ELR (cell line): ENCODE measurements around the gene CRYBB3.

ENCODE experiments used
- DNase-seq: peaks from one replicate; pipeline ENCODE4 v3.0.0-alpha.2; 2015; ENCODE audit warnings: low read depth

CRYBB3 gene

DNA sequence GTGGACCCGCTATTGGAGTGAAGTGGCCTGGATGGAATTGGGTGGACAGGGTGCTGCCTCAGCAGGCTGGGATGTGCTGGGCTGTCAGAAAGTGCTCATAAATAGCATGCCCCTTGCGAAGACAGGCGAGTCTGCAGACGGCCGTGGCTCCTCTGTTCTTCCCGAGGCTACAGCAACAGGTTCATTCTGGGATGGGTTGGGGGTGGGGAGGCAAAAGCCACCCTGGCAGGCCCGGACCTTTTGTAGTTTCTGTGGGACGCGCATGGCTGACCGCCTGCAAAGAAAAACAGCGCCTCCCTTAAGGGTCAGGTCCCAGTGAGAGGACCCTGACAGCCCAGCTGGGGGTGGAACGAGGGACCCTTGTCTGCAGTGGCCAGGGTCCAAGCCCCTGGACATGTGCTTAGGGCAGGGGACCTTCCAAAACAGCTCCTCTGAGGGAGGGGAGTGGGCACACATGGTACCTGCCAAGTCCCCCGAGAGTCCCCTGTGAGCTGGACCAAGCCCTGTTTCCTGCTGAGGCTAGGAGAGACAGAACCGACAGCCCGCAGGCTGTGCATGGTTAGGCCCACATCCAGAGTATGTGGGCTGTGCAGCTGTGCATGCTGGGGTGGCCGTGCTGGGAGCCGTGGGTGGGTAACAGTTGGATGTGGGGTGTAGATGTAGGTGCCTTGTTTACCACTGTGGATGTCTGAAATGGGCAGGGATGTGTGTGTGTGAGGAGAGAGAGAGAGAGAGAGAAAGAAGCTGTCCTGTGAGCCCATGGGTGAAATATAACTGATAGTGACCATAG is at the start of gene CRYBB3:
TSS of gene CRYBB3 (plus strand) at position 128 of the 790 bp plus-strand sequence. CDS start 1,539 bp downstream, outside the sequence.
- DNase-seq = no peak

DNA sequence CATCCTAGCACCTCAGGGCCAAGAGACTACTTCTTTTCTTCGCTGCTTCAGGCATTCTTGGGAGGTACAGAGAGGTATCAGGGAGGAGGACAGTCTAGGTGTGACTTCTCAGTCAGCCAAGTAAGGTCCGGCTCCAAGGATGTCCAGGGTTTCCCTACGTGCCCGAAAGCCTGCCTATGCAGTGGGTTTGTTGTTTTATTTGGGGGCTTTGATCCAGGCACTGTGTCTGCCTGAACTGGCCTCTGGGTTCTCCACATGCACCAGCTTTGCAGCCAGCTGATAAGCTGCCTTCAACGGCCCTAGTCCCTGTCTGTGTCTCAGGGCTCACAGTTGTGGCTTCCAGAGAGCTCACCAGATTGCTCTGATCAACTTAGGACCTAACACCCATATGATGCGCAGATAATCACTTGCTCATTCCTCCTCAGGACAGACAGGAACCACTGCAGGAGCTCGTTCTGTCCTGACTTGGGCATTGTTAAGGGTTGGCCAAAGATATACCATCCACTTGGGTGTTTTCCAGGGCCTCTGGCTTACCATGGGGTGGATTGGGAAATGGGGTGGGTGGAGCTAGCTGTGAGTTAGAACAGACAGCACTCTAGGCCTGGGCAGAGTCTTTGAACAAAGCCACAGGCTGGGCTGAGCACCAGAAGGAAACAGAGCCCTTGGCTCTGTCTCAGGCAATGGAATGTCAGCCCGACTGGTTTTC is 45.5 kb upstream of the CRYBB3 start:
- no peak for DNase-seq

DNA sequence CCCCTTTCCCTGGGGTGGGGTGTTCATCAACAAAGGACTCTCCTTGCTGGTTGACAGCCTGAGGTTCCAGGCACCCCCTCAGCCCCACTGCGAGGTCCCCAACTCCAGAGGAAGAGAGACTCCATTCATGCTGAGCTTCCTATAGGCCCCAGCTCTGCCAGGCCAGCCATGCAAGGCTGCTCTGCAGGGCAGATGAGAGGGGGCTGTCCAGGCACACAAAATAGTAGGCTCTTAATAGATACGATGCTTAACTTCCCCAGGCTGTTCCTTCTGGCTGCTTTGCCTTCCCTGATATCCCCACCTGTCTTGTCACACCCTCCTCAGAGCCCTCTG is 45.0 kb upstream of the CRYBB3 start:
- DNase-seq = no peak

DNA sequence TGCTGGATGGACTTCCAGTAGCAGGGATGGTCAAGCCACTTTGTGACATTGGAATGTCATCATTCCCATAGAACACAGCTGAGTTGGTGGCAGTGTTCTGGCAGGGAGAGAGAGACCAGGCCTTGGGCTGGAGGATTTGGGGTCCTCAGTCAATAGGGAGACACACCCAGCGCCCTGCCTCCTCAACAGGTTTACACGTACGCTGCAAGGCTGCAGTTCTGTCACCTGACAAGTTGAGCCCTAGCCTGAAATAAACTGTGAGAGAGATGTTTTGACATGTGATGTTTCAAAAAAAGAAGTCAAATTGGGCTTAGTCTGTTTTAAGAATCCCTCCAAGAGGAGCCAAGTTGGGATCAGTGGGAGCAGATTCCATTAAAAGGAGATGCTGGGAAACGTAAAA is 42.9 kb upstream of the CRYBB3 start:
- no peak for DNase-seq

DNA sequence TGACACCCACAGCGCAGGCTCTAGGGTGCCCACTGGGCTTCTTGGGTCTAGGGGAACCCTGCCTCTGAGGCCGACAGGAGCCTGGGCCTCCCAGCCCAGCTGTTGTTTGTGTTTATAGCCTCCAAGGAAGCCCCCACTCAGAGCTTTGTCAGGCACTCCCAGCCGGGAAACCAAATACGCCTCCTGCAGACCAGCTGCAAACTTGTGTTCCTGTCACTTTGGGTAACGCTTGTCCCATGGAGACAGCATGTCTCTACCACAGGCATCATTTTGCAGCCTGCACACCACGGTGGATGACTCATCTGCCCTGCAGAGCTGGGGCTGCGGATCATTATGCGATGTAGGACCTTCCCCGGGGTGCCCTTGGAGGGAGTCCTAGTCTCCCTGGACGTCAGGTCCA is 40.6 kb upstream of the CRYBB3 start:
- peak; percentile 40 for DNase-seq

DNA sequence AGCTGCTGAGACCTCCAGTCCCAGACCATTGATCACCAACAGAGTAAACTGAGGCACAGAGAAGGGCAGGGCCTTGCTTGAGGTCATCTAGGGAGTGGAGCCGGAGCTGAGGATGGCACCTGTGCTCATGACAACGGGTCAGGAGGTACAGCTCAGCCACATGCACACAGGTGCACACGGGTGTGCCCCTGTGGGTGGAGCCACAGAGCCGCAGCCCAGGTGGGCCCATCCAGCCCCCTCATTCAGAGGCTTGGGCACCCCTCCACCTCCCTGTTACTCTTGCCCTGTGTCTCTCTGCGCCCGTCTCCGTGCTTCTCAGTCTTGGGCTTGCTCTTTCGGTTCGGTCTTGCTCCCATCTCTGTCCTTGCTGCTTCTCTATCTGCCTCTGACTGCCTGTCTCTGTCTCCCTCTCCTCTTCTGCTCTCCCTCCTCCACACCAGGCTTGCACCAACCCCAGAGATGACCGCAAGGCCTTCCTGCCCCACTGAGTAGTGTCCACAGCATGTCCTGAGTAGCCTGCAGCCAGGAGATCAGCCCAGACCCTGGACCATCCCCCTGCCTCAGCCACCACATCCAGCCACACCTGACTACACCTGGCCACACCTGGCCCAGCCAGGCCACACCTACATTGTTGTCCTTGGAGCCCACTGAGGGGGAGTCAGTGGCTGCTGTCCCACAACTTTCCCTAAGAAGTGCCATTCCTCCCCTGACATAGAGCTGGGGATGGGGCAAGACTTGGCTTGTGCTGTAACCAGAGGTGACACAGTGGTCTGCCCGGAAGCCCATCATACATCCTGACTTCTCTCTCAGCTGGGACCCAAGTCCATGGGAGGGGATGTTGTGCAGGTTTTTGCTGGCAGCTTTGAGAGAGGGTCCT is 39.3 kb upstream of the CRYBB3 start:
- DNase-seq = no peak

DNA sequence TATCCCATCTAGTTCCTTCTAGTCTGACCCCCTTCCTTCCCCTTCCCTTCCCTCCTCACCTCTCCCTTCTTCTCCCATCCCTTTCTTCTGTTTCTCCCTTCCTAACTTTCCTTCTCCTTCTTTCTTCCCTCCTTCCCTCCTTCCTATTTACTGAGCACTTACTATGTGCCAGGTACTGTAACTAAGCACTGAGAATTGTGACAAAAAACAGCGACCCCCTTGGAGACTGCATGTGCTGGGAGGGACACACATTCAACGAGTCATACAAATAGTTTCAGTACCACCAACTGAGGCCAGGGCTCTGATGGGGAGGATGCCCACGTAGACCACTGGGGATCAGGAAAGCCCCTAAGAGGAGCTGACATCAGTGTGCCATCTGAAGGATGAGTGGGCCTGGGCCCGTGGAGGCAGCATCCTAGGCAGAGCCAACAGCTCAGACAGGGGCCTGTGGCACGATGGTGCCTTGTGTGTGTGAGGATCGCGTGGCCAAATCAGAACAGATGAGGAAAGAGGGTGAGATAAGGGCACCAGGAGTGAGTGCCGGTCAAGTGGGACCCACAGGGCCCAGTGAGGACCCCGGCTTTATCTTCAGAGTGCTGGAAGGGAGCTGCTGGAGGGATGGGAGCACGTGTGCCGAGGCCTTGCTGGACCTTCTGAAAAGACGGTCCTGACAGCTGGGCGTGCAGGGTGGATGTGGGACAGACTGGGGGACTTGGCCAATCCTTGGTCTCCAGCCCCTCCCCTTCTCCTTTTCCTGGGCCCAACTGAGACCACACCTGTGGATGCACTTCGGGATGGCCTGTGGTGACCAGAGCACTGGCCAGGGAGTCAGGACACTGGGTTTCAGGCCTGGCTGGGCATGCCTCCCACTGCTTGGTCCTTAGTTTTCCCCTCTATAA is 38.4 kb upstream of the CRYBB3 start:
- DNase-seq = no peak

DNA sequence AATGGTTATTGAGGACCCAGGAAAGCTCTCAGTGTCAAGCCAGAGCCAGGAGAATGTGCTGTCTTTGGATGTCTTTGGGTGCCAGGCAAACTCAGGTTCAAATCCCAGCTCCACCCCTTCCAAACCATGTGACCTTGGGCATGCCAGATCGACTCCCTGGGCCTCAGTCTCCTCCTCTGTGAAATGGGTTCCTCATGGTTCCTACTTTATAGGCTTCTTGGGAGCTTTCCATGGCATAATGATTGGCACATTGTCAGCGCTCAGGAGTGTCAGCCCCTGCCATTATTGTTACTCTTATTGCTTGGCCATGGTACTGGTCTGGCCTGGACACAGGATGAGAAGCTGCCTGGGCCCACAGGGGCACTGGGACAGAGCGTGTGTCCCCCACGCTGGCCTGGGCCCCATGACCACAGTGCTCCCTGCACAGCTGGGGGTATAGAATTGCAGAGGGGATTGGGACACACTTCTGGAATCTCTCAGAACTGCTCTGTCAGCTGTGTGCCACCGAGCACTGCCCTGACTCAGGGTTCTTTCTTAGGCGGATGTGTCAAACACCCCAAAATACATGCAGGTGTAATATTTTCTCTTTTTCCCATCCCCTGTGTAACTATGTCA is 37.6 kb upstream of the CRYBB3 start:
- no peak for DNase-seq

DNA sequence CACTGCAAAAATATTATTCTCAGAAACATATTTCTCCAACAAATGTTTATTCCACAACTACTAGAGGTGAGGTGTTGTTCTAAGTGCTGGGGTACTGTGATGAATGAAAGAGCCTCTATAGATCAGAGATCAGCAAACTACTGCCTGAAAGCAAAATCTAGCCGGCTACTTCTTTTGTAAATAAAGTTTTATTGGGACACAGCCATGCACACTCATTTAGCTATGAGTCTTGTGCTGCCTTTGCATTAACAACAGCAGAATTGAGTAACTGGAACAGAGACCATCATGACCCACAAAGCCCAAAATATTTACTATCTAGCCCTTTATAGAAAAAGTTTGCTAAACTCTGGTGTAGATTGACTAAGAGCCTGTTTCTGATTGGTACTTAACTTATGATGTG is 37.1 kb upstream of the CRYBB3 start:
- no peak for DNase-seq

DNA sequence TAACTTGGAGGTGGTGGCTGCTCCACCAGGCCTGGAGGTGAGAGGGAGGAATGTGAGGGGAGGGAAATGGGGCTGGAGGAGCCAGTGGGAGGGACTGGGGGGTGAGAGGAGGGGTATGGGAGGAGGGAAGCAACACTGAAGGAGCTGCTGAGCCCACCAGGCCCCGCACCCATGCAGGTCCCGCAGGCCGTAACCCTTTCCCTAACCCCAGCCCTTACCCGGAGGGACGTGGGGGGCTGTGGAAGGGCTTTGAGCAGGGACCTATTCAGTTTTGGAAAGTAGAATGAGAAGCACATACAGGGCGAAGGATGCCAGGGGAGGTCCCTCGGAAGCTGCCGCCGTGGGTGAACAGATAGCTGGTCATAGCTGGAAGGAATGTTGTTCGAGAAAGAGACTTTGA is 33.9 kb upstream of the CRYBB3 start:
- no peak for DNase-seq

DNA sequence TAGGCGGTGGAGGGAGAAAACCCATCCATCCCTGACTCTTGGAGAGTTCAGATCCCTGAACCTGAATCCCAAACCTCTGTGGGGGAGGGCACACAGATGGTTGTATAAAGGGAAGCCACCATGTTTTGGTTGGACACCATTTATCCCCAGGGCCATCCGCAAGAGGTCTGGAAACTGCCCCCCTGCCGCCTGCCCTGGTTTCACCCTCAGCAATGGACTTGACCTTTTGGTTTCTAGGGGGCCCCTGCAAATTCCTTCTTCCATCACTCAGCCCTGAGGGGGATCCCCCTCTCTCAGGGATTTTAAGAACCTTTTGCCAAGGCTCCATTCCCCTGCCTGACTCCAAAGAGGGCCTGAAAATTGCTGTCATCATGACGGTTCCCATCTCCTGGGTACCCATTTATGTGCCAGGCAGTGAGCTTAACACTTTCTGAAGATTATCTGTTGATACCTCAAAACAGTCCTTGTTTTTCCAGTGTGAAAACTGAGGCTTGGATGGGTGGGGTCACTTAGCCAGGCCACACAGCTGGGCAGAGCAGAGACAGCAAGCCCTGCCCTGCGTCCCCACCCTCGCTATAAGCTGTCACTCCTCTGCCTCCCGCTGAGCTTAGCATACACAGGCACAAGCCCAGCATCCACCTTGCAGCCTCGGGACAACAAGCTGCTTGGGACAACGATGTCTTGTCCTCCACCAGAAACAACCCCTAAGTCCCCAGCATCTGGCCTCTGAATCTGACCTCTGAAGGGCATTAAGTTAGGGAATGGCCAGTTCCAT is 33.2 kb upstream of the CRYBB3 start:
- DNase-seq = no peak

DNA sequence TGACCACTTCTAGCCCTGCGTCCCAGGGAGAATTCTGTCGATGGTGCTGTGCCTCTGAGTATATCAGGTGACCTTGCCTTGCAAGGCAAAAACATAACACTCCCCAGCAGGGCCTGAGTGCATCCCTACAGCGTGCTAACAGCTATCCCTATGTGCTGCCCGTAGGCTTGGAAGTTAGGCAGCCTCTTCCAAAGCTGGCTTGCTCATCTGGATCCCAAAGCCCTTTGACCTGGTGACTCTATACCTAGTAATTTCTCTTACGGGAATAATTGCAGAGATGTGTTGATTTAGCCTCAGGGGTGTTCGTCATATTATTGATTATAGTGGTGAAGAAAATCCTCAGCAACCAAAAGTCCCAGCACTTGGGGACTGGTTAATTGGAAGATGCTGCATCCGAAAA is 32.6 kb upstream of the CRYBB3 start:
- DNase-seq = peak; percentile 34

DNA sequence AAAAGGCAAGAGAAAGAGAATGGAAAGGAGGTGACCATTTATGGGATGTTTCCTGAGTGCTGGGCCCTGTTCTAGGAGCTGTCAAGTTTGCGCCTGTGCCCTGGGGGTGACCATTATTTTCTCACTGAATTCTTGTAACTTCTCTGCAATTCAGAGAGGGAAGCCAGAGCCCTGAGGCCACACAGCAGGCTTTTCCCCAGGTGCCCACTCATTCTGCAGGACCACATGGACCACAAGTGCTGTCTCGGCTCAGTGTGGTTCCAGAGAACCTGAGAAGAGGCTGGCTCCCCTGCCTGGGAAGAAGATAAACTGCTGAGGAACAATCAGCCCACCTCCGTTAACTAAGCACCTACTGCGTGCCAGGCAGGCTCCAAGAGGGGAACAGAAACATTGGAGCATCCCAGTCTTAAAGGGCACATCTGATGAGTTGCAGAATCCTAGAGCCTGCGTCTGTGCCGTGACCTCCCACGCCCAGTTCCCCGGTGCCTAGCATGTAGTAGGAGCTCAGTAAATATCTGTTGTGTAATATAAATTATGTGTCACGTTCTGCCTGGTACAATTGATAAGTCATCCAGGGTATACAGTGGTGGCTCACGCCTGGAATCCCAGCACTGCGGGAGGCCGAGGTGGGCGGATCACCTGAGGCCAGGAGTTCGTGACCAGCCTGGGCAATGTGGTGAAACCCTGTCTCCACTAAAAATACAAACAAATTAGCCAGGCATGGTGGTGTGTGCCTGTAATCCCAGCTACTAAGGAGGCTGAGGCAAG is 31.6 kb upstream of the CRYBB3 start:
- DNase-seq = peak; percentile 1

DNA sequence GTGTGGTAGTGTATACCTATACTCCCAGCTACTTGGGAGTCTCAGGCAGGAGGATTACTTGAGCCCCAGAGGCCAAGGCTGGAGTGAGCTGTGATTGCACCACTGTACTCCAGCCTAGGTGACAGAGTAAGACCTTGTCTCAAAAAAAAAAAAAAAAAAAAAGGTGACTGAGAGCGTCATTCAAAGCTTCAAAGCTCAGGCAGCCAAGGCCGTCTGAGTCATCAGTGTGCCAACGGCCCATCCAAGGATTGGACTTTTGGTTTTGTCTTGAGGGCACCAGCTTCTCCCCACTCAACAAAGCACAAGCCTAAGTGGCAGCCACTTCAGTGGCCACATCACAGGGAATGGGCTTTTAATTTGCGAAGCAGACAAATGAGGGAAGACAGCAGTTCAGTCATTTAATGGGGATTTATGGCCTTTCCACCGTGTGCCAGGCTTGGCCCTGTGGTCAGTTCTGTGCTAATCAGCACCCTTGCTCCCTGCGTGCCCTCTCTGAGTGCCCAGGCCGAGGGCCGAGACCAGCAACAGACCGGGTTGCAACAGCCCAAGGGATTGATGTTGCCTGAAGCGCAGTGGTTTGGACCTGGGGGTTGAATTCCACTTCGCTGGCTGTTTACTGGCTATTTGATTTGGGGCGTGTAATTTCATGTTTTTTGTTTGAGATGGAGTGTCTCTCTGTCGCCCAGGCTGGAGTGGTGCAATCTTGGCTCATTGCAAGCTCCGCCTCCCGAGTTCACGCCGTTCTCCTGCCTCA is 30.2 kb upstream of the CRYBB3 start:
- DNase-seq = no peak

DNA sequence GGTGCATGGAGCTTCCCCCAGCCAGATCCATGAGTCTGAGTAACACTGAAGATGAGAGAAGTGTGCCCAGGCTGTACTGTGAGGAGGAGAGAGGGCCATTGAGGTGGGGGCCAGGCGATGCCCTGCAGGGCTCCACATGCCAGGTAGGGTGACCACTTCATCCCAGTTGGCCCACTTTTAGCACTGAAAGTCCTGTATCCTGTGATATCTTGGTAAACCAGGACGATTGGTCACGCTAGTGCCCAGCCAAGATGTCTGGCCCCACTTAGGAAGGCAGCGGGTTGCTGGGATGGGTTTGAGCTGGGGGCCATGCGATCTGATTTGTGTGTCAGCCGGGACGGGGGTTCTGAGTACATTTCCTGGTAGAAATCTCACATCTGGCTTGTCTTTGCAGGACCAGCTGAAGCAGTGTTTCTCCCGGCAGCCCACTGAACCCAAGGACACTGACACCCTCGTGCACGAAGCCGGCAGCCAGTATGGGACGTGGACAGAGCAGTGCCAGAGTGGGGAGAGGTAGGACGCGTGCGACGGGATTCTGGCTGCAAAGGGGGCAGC is 29.2 kb upstream of the CRYBB3 start:
- no peak for DNase-seq

DNA sequence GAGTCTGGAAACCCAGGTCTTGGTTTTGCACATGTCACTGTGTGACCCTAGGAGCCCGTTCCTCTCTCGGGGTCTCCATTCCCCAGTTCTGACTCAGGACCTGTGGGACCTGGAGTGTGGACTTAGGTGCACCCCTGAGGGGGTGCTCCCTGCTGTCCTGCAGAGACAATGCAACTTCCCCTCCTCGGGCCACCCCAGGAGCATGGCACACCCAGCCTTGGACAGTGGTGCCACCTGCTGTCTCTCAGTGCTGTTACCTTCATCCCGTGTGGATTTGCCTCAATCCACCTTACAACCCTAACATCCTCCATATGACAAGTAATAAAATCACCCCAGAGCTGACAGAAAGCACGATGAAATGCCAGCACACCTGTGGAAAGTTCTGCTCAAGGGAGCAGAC is 27.5 kb upstream of the CRYBB3 start:
- peak; percentile 10 for DNase-seq

DNA sequence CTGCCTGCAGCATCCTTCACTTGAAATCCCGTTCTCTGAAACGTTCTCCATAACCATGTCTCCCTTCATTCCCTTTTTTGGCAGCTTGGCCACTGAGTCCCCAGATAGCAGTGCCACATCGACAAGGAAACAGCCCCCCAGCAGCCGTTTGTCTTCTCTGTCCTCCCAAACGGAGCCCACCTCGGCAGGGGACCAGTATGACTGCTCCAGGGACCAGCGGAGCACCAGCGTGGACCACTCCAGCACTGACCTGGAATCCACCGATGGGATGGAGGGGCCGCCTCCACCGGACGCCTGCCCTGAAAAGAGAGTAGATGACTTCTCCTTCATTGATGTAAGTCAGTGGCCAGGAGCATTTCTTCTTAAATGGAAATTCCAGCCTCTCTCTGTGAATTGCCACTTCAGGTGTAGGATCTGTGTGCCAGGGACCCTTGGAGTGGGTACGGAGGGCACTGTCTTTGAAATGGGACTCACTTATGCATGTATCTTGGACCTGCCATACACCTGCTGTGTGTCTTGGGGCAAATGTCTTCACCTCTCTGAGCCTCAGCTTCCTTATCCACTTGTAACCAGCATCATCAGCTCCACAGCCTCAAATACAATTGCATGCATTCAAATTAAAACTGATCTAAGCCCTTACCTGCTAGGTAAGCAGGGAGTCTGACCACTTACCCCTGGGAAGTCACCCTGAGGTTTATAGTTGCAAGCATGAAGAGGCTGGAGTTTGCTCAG is 25.3 kb upstream of the CRYBB3 start:
- no peak for DNase-seq

DNA sequence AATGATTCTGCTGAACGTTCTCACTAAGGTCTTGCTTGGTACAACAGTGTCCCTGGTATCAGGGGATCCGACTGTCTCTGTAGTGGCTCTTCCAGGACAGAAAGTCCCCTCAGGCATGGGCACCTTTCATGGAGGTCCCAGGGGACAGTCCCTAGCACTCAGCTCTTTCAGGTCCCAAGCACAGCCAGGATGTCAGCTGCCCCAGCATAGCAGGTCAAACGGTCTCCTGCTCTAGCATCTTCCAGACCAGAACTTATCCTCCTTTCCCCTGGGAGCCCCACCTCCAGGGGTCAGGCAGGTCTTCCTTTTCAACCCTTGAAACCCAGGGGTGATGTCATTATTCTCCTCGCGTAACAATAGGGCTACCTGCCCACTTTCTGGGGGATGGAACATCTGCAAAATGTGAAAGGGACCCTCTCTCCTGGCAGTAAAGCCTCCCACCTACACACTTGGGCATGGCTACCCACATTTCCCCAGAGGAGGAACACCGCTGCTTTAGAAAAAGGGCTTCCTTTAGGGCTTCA is 24.7 kb upstream of the CRYBB3 start:
- DNase-seq = no peak
